Activated CD4-positive, alpha-beta T cell treated with anti-CD3 and anti-CD28 coated beads, Interleukin-2, amount 10 ng/mL, durations not matched to agents 7 days and 5 days (primary cell): ENCODE data around the gene THSD4. TPM values are rescaled to one million over a fixed set of nuclear protein-coding genes. Genes with fewer than 3 reads are reported as not detected.
"Not testable (repeated sequence)": the region's sequence is repeated elsewhere in the genome, so short reads cannot be mapped to it uniquely, and the experiment has no call there.

ENCODE experiments used
- CTCF ChIA-PET: fragments of 350-600 bp; sonication (Branson Sonifier 250); formaldehyde crosslinking; loops from one replicate; lab custom pipeline; 2021; ENCODE audit warnings: antibody characterized with exemption; lab: Charles Lee
- POLR2A ChIA-PET: fragments of 350-600 bp; sonication (Branson Sonifier 250); formaldehyde crosslinking; loops from one replicate; lab custom pipeline; 2021; ENCODE audit warnings: antibody characterized with exemption; lab: Charles Lee
- DNase-seq: peaks from one replicate; pipeline ENCODE4 v3.0.0-alpha.2; 2020
- H3K27ac Mint-ChIP-seq: one replicate; pipeline ENCODE4 v1.8.0; 2021; ENCODE audit warnings: mild to moderate bottlenecking, moderate library complexity, mixed read lengths
- H3K27me3 Mint-ChIP-seq: one replicate; pipeline ENCODE4 v1.8.0; 2021; ENCODE audit warnings: mixed read lengths
- H3K36me3 Mint-ChIP-seq: one replicate; pipeline ENCODE4 v1.8.0; 2021; ENCODE audit warnings: low read depth, mixed read lengths
- H3K4me1 Mint-ChIP-seq: one replicate; pipeline ENCODE4 v1.8.0; 2021; ENCODE audit warnings: mixed read lengths
- H3K4me3 Mint-ChIP-seq: one replicate; pipeline ENCODE4 v1.8.0; 2021; ENCODE audit warnings: mild to moderate bottlenecking, moderate library complexity, mixed read lengths
- H3K9me3 Mint-ChIP-seq: one replicate; pipeline ENCODE4 v1.8.0; 2021; ENCODE audit warnings: mixed read lengths
- total RNA-seq, 2 experiments: library from RNA; stranded (reverse); gene quantifications; one replicate each; pipeline ENCODE4 v1.2.3, GENCODE V29; 2021

THSD4 gene
- total RNA-seq, 2 experiments from 2014 or later, result not detected

GRCh38 chr15:71151081-71151480 is 35.8 kb downstream of the THSD4 start:
- Mint-ChIP-seq H3K4me1 (no peaks in the 10 kb centered on the region), H3K27ac (no peak overlapping the region)
- POLR2A ChIA-PET, result no interaction called here

GRCh38 chr15:71152542-71152941 is 37.3 kb downstream of the THSD4 start:
- H3K4me1 Mint-ChIP-seq, result no peaks in the 10 kb centered on the region
- H3K9me3 Mint-ChIP-seq, result no peaks in the 10 kb centered on the region
- no peak overlapping the region for H3K27ac Mint-ChIP-seq
- CTCF ChIA-PET, result no interaction called here
- DNase-seq, result no peak
- POLR2A ChIA-PET, result no interaction called here
- H3K27me3 Mint-ChIP-seq, result no peaks in the 10 kb centered on the region
- H3K36me3 Mint-ChIP-seq, result no peaks in the 10 kb centered on the region
- H3K4me3 Mint-ChIP-seq, result no peak overlapping the region

More at GRCh38 chr15:71151081-71151480, 35.8 kb downstream of the THSD4 start:
- DNase-seq, result no peak
- Mint-ChIP-seq H3K4me3 (no peak overlapping the region), H3K36me3 (no peaks in the 10 kb centered on the region), H3K9me3 (no peaks in the 10 kb centered on the region), H3K27me3 (no peaks in the 10 kb centered on the region)
- CTCF ChIA-PET, result no interaction called here

DNA sequence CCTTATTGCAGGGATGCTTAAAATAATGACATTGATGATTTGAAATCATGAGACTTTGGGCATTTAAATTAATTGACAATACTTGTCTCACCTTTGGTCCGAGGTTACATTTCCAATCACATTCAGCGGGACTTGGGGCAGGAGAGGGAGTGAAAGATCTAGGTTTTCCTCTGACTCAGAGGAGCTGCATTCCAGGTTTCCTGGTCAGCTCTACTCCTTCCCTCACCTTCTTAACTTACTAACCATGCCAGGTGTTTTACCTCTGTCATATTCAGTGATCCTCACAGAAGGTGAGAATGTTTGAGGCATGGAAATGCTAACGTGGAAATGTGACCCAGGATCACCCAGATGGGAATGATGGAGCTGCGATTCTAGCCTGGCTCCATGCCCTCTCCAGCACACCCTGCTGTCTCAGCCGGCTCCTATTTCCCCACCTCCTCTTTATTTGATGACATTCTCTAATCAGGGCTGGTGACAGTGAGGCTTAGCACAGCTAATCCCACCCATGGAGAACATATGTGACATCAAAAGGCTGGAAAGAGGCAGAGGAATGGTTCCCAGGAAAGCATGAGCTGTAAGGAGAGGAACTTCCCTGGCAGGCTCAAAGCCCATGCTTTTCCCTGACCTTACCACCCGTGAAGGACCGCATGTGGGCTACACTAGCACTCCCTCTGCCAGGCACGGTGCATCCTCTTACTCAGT is 38.7 kb downstream of the THSD4 start:
- POLR2A ChIA-PET, result no interaction called here
- no peaks in the 10 kb centered on the region for H3K9me3 Mint-ChIP-seq
- peaks cover 1% of the 10 kb centered on the region for H3K27me3 Mint-ChIP-seq
- CTCF ChIA-PET, result no interaction called here
- H3K27ac Mint-ChIP-seq, result no peak overlapping the region
- H3K36me3 Mint-ChIP-seq, result no peaks in the 10 kb centered on the region
- H3K4me3 Mint-ChIP-seq, result no peak overlapping the region
- DNase-seq, result no peak
- H3K4me1 Mint-ChIP-seq, result no peaks in the 10 kb centered on the region

DNA sequence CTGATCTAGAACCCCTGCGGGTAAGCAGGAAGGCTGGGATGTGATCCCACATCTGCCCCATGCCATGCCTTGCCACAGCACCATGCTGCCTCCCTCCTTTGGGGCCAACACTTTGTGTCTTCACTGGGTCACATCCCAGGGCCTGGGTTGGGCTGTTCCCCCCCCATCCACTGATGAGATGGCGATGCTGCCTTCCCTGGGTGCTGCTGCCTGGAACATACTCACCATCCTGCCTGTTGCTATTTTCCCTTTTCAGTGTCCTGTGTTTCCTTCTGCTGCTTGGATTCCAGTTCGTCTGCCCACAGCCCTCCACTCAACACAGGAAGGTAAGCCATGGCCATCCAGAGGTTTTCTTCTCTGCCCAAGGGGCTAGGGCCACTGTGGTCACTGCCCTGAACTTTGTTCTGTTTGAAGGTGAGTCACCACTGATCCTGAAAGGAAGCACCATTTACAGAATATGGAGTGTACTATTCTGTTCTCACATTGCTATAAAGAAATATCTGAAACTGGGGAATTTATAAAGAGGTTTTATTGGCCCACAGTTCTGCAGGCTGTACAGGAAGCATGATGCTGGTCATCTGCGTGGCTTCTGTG is 39.4 kb downstream of the THSD4 start:
- Mint-ChIP-seq H3K27me3 (peaks cover 2% of the 10 kb centered on the region), H3K9me3 (no peaks in the 10 kb centered on the region), H3K27ac (no peak overlapping the region), H3K4me3 (no peak overlapping the region), H3K36me3 (no peaks in the 10 kb centered on the region), H3K4me1 (no peaks in the 10 kb centered on the region)
- ChIA-PET POLR2A (interaction anchor here (0.6 kb wide), 1 partner anchor 372 kb away, joined by 8 read pairs; no protein-coding TSS in a partner anchor), CTCF (no interaction called here)
- no peak for DNase-seq

DNA sequence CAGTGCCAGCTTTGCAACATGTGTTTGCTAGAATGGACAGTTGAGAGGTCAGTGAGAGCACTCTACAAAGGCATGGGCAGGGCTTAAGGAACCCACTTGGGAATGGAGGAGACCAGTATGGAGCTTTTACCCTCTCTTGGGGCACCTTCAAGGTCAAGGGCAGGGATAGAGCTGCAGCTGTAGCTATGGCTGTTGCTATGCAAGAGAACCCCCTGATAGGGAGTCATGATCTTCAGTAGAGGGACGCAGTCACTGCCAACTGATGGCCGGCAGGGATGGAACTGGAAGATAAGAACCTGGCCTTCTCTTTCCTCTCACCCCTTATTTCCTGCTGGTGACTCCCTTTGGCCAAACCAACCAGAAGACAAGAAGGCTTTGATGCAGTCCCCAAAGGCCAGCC is 40.3 kb downstream of the THSD4 start:
- Mint-ChIP-seq H3K4me1 (no peaks in the 10 kb centered on the region), H3K27ac (no peak overlapping the region), H3K27me3 (peaks cover 2% of the 10 kb centered on the region), H3K9me3 (no peaks in the 10 kb centered on the region), H3K36me3 (no peaks in the 10 kb centered on the region), H3K4me3 (no peak overlapping the region)
- DNase-seq, result no peak
- POLR2A ChIA-PET, result interaction anchor here (0.6 kb wide), 1 partner anchor 372 kb away, joined by 8 read pairs; no protein-coding TSS in a partner anchor
- CTCF ChIA-PET, result no interaction called here

DNA sequence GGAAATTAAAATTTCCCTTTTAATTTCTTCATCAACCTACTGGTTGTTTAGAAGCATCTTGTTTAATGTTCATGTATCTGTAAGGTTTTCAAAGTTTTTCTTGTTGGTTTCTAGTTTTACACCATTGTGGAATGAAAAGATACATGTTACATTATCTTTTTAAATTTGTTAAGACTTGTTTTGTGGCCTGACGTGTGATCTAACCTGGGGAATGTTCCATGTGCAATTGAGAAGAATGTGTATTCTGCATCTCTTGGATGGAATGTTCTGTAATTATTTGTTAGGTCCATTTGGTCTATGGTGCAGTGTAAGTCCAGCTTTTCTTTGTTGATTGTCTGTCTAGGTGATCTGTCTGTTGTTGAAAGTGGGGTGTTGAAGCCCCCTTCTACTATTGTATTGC is 45.7 kb downstream of the THSD4 start:
- H3K36me3 Mint-ChIP-seq, result no peaks in the 10 kb centered on the region
- ChIA-PET CTCF (no interaction called here), POLR2A (no interaction called here)
- no peak overlapping the region for H3K4me3 Mint-ChIP-seq
- no peak overlapping the region for H3K27ac Mint-ChIP-seq
- no peak for DNase-seq
- H3K27me3 Mint-ChIP-seq, result peaks cover 20% of the 10 kb centered on the region
- no peaks in the 10 kb centered on the region for H3K4me1 Mint-ChIP-seq
- no peaks in the 10 kb centered on the region for H3K9me3 Mint-ChIP-seq

DNA sequence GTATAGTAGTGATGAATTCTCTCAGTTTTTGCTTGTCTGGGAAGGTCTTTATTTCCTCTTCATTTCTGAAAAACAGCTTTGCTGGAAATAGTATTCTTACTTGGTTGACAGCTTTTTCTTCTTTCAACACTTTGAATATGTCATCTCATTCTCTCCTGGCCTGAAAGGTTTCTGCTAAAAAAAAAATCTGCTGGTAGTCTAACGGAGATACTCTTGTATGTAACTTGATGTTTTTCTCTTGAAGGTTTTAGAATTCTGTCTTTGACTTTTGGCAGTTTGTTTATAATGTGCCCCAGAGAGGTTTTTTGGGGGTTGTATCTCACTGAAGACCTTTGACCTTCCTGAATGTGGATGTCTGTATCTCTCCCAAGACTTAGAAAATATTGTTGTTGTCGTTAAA is 47.0 kb downstream of the THSD4 start:
- no peak for DNase-seq
- ChIA-PET CTCF (no interaction called here), POLR2A (no interaction called here)
- Mint-ChIP-seq H3K9me3 (no peaks in the 10 kb centered on the region), H3K4me1 (no peaks in the 10 kb centered on the region), H3K36me3 (no peaks in the 10 kb centered on the region), H3K27ac (no peak overlapping the region), H3K4me3 (no peak overlapping the region), H3K27me3 (peaks cover 22% of the 10 kb centered on the region)

DNA sequence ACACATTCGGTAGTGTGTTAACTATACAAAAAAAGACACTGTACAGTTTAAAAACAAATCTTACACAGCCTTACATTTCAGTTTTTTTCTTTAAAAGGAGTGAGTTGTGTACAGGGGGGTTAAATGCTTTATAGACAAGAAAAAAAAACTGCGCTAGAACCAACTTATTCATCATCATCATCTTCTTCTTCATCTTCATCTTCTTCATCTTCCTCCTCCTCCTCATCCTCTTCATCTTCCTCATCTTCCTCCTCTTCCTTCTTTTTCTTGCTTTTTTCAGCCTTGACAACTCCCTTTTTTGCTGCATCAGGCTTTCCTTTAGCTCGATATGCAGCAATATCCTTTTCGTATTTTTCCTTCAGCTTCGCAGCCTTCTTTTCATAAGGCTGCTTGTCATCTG is 49.3 kb downstream of the THSD4 start:
- H3K27ac Mint-ChIP-seq, H3K36me3 Mint-ChIP-seq, H3K9me3 Mint-ChIP-seq, CTCF ChIA-PET, H3K4me3 Mint-ChIP-seq, DNase-seq, H3K4me1 Mint-ChIP-seq, POLR2A ChIA-PET: not testable (repeated sequence)
- H3K27me3 Mint-ChIP-seq, result peaks cover 25% of the 10 kb centered on the region

GRCh38 chr15:71167445-71168165 is 52.3 kb downstream of the THSD4 start:
- ChIA-PET POLR2A (no interaction called here), CTCF (no interaction called here)
- H3K9me3 Mint-ChIP-seq, result peaks cover 9% of the 10 kb centered on the region
- peaks cover 10% of the 10 kb centered on the region for H3K27me3 Mint-ChIP-seq
- H3K36me3 Mint-ChIP-seq, result no peaks in the 10 kb centered on the region
- H3K4me1 Mint-ChIP-seq, result no peaks in the 10 kb centered on the region
- H3K4me3 Mint-ChIP-seq, result no peak overlapping the region
- no peak for DNase-seq
- no peak overlapping the region for H3K27ac Mint-ChIP-seq

- no peaks in the 10 kb centered on the region for H3K4me1 Mint-ChIP-seq
- CTCF ChIA-PET, result no interaction called here
- H3K9me3 Mint-ChIP-seq, result peaks cover 10% of the 10 kb centered on the region
- no peak for DNase-seq
- H3K4me3 Mint-ChIP-seq, result no peak overlapping the region
- peaks cover 7% of the 10 kb centered on the region for H3K27me3 Mint-ChIP-seq
- POLR2A ChIA-PET, result no interaction called here
- no peaks in the 10 kb centered on the region for H3K36me3 Mint-ChIP-seq
- H3K27ac Mint-ChIP-seq, result no peak overlapping the region
Measured at GRCh38 chr15:71168166-71168834, 53.0 kb downstream of the THSD4 start.

DNA sequence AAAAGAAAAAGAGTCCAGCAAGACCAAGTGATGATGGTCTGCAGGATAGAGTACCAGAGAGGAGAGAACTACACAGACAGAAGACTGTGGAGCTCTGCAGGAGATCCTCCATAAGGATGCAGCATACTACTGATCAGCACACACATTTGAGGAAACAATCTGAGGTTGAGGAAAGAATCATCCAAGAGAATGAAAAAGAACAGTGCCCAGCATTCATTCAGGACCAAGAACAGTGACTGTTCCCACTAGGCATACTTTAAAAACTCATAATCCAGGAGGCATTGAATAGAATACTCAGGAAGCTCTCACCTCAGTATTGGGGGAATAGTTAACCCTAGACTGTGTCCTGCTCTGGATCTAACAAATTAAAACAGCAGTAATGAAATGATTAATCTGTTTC is 54.9 kb downstream of the THSD4 start:
- Mint-ChIP-seq H3K27me3 (peaks cover 7% of the 10 kb centered on the region), H3K4me1 (no peaks in the 10 kb centered on the region), H3K27ac (no peak overlapping the region), H3K4me3 (no peak overlapping the region), H3K36me3 (no peaks in the 10 kb centered on the region), H3K9me3 (peaks cover 16% of the 10 kb centered on the region)
- DNase-seq, result no peak
- CTCF ChIA-PET, result no interaction called here
- POLR2A ChIA-PET, result no interaction called here

DNA sequence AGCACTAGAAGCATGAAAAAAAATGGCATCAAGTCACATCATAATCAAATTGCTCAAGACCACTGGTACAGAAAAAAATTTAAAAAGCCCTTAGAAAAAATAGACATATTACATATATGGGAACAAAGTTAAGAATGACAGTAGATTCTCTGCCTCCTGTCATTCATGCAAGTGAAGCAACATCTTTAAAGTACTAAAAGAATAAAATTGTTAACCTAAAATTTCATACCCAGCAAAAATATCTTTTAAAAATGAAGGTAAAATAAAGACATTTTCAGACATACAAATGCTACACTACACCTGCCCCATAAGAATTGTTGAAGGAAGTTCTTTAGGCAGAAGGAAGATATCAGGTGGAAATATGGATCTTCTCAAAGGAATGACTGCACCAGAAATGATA is 55.9 kb downstream of the THSD4 start:
- no peak overlapping the region for H3K27ac Mint-ChIP-seq
- ChIA-PET CTCF (no interaction called here), POLR2A (no interaction called here)
- no peak for DNase-seq
- no peak overlapping the region for H3K4me3 Mint-ChIP-seq
- H3K36me3 Mint-ChIP-seq, result no peaks in the 10 kb centered on the region
- no peaks in the 10 kb centered on the region for H3K4me1 Mint-ChIP-seq
- H3K9me3 Mint-ChIP-seq, result peaks cover 16% of the 10 kb centered on the region
- peaks cover 7% of the 10 kb centered on the region for H3K27me3 Mint-ChIP-seq

GRCh38 chr15:71174360-71174759 is 59.1 kb downstream of the THSD4 start:
- POLR2A ChIA-PET, DNase-seq, CTCF ChIA-PET, H3K27me3 Mint-ChIP-seq, H3K36me3 Mint-ChIP-seq, H3K4me3 Mint-ChIP-seq, H3K4me1 Mint-ChIP-seq, H3K27ac Mint-ChIP-seq: not testable (repeated sequence)
- H3K9me3 Mint-ChIP-seq, result peaks cover 16% of the 10 kb centered on the region
